GM06990 (cell line): ENCODE measurements around the gene SPACA9.

Experiments used
- DNase-seq: peaks from one replicate; pipeline ENCODE4 v3.0.0-alpha.2; 2011; ENCODE audit not compliant: insufficient read length; ENCODE audit errors: extremely low read depth
- H3K27me3 ChIP-seq: replicated peaks from 2 replicates; pipeline ENCODE4 v1.6.0; 2011; ENCODE audit warnings: low read length; ENCODE audit not compliant: control insufficient read depth, insufficient read depth
- H3K36me3 ChIP-seq: 2 replicates; pipeline ENCODE4 v1.5.1; 2011; ENCODE audit warnings: low read length; ENCODE audit not compliant: control insufficient read depth, insufficient read depth
- H3K4me3 ChIP-seq: replicated peaks from 2 replicates; pipeline ENCODE4 v1.5.1; 2011; ENCODE audit warnings: low read depth, mild to moderate bottlenecking, control low read depth, low read length
- TF ChIP-seq, protein P1 (sequence below): IDR thresholded peaks from 2 replicates; pipeline ENCODE4 v1.5.1; 2011; ENCODE audit warnings: low read length, control low read depth, mild to moderate bottlenecking, inconsistent platforms; ENCODE audit not compliant: insufficient read depth, poor library complexity, severe bottlenecking

The SPACA9 gene

DNA sequence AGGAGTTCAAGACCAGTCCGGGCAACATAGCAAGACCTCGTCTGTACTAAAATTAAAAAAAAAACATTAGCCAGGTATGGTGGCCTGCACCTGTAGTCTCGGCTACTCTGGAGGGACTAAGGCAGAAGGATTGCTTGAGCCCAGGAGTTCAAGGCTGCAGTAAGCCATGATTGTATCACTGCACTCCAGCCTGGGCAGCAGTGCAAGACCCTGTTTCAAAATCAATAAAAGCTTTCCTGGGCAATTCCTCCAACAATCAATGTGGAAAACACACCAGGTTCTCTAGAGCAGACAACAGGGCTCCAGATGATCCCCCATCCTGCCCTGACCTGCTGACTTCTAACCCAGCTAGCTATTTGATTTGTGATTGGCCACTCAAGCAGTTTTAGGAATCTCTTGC lies 1.8 kb upstream of the SPACA9 start:
- H3K4me3 ChIP-seq: no peak overlapping the region
- TF ChIP-seq, protein P1, sequence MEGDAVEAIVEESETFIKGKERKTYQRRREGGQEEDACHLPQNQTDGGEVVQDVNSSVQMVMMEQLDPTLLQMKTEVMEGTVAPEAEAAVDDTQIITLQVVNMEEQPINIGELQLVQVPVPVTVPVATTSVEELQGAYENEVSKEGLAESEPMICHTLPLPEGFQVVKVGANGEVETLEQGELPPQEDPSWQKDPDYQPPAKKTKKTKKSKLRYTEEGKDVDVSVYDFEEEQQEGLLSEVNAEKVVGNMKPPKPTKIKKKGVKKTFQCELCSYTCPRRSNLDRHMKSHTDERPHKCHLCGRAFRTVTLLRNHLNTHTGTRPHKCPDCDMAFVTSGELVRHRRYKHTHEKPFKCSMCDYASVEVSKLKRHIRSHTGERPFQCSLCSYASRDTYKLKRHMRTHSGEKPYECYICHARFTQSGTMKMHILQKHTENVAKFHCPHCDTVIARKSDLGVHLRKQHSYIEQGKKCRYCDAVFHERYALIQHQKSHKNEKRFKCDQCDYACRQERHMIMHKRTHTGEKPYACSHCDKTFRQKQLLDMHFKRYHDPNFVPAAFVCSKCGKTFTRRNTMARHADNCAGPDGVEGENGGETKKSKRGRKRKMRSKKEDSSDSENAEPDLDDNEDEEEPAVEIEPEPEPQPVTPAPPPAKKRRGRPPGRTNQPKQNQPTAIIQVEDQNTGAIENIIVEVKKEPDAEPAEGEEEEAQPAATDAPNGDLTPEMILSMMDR: no peak
- DNase-seq: no peak
- no peaks in the 10 kb centered on the region for H3K27me3 ChIP-seq
- H3K36me3 ChIP-seq: no peaks in the 10 kb centered on the region

DNA sequence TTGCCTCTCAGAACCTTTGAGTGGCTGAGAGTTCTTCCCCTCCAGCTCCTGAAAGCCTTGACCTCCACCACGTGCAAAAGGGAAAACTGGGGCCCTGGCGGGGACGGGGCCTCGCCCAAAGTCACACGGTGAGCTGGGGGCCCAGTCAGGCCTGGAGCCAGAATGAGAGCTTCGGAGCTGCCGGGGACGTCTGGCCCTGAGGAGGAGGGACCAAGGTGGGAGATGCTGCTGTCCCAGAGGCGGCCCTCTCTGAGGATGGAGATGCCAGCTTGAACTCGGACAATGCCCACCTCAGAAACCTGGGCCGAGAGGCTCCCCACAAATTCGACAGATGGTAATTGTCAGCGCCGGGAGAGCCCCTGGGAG lies 1.3 kb upstream of the SPACA9 start:
- Histone ChIP-seq H3K36me3 (no peaks in the 10 kb centered on the region), H3K27me3 (no peaks in the 10 kb centered on the region), H3K4me3 (peak overlapping the region; percentile 96; the same call in 1 of the 2 replicates)
- no peak for DNase-seq
- TF ChIP-seq, protein P1: no peak

DNA sequence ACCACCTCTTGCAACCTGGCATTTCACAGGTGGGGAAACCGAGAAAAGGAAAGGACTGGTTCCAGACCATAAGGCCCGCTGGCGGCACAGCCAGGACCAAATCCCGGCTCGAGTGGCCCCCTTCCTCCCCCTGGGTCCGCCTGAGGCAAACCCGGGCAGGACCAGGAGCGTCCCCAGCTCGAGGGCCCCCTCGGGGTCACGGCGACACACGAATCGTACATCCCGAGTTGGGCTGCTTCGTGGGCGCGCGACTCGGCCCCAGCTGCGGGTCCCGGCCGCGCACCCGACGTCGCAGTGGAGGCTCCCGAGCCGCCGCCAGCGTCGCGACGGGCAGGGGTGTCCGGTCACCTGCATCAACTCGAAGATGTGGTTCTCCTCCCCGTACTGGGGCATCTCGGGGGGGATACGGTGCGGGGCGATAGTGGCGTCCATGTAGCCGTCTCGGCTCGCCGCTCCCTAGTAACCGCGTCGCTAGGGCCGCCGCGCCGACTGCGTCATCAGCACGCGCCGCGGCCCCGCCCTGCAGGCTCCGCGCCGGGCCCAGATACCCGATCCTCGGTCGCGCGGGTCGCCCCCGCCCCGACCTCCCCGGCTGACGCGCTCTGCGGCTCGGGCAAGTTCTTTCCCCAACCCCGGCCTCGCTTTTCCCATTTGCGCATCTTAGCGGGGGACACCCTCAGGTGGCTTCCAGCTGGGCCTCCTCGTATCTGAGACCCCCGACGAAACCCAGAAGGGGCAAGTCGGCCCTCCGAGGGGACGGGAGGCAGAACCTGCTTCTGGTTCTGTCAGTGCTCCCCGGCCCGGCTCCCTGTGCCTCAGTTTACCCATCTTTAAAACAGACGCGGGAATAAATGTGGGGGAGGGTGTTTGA lies 639 bp upstream of the SPACA9 start, which contains the start of gene AK8:
Gene AK8, minus strand, starts transcription at position 461 of the 871 bp plus-strand sequence. Its CDS starts 29 bp downstream, at position 432.
- peak; percentile 82 for DNase-seq
- Histone ChIP-seq H3K4me3 (peak within 1 kb of the TSS; percentile 96), H3K36me3 (no peaks in the 10 kb centered on the region), H3K27me3 (no peaks in the 10 kb centered on the region)
- TF ChIP-seq, protein P1: no peak

DNA sequence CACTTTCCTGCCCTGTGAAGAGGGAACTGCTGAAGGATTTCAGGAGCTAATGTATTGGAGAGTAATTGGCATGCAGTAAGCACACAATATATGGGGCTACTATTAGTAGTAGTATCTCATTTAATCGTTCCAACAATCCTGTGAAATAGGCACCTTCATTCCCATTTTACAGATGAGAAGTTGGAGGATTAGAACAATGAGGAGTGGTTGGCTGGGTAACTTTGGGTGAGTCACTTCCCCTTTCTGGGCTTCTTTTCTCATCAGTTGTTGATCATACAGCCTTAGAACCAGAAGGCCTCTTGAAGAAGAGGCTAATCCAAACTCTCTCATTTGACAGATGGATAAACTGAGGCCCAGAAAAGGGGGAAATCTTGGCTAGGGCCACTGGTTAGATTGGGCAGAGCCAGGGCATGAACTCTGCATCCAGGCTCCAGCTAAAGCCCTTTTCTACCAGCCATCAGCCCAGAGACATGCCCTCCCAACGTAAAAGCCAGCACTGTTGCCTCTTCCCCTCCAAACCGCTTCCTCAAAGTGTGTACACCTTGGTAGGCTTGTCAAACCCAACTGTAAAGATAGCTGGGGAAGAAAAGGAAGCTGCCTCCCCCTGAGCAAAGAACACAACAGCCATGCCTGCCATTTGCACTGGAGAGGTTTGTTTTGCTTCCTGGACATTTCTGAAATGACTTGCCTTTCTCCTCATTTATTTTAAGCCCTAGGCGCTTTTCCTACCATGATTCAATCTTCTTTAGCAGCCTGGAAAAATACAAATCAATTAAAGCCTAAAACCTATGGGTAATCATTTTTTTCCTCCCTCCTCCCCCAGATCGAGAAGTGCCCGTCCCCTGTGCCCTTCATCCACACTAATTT lies 992 bp downstream of the SPACA9 start:
- H3K27me3 ChIP-seq: no peaks in the 10 kb centered on the region
- TF ChIP-seq, protein P1: no peak
- no peak overlapping the region for H3K4me3 ChIP-seq

DNA sequence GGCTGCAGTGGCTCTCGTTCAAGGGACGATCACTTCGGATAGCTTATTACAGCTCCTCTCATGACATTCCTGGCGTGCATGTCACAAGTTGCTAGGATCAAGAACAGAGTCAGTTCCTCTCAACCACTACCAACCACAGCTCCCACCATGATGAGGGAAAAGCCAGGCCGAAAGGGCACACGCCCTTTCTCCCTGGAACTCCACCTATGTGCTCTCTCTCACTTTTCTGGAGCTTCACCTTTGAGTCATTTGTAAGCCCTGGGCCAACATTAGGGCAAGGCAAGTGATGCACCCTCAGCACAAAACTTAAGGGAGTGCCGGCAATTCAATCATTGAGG lies 1.6 kb downstream of the SPACA9 start:
- no peak for DNase-seq
- no peak overlapping the region for H3K4me3 ChIP-seq
- TF ChIP-seq, protein P1: no peak

More for the DNA sequence above, 992 bp downstream of the SPACA9 start:
- H3K36me3 ChIP-seq: no peaks in the 10 kb centered on the region
- DNase-seq: no peak

More for the DNA sequence above, 1.6 kb downstream of the SPACA9 start:
- H3K27me3 ChIP-seq: no peaks in the 10 kb centered on the region
- H3K36me3 ChIP-seq: no peaks in the 10 kb centered on the region
